COLO829 (cell line): ENCODE measurements around the gene NCKAP5.

Experiments
- DNase-seq: peaks from one replicate; pipeline ENCODE4 v3.0.0; 2012; ENCODE audit warnings: low spot score

NCKAP5 gene

DNA sequence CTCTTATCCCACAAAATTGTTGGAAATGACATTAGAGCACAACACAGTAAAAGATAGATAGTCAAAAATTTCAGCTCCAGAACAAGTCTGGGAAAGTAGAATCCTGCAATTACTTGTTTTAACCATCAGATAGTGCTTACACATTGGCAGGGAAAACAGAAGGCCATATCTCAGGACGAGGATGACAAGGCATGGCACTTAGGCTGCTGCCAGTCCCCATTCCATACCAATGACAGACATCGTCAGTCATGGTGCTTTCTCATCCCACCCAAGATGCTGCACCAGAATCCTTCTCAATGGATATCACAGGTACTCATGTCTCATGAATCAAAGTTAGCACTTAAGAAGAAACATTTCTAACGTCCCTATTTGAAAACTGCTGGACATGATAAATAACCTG, 187.3 kb downstream of the NCKAP5 start:
- no peak for DNase-seq

DNA sequence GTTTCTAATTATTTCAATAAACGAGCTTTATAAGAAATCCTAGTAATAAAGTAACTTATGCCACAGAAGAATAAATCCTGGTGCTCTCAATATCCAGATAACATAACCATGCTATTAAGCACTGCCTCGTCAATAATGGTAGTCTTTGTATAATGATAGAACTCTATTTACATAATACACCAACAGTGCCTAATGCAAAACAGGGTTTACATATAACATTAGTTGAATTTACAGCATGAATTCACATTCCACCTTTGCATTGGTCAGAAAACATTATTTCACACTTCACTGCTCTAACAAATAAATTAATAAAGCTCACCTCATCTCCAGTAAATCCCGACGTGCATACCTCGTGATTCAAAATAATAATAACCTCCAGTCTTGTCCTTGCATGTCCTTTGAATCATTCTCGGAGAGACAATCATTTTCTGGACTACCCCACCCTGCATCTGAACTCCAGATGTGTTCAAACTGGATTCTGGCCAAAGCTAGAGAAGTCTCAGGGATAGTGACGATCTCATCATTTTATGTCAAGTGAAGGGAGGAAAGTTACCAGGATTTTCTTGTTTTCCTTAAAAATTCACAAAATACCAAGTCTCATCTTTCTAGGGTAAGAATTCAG, 189.2 kb downstream of the NCKAP5 start:
- DNase-seq, result no peak

- no peak for DNase-seq
Observed at GRCh38 chr2:133378386-133378785, 189.9 kb downstream of the NCKAP5 start.

DNA sequence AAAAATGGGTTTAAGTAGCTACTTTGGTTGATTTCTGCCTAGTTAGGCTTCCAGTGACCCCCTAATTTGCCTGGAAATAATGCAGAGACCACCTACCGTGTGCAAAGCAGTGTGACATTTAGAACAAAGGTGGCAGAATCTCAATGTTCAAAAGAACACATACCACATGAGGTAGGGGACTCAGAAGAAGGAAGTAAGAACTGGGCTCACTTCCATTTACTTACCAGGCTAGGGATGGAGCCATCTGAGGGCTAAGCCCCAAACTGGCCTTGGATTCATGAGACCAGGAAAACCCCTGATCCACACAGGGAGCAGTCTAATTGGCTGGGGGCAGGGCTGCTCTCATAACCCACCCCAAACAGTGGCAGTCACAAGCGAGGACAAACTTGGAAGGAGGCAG, 190.7 kb downstream of the NCKAP5 start:
- DNase-seq, result no peak

- peak; percentile 38 for DNase-seq
Observed at GRCh38 chr2:133377021-133377481, 191.2 kb downstream of the NCKAP5 start.

- no peak for DNase-seq
Observed at GRCh38 chr2:133374781-133375180, 193.5 kb downstream of the NCKAP5 start.

DNA sequence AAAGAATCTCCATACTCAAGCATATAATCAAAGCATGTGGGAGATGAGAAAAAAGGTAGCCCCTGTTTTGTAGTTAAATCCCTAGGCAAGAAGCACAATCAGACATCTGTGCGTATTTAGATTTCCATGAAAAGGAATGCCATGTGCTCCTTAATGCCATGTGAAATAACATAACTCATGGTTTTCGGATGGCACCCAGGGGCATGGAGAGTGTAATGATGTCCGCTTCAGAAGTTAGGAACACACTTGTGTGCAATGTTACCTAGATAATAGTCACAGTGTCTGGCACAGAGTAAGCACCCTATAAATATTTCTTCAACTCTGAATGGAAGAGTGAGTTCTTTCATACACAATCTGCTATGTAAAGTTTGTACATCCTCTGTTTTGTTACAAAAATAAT, 197.0 kb downstream of the NCKAP5 start:
- peak; percentile 63 for DNase-seq

DNA sequence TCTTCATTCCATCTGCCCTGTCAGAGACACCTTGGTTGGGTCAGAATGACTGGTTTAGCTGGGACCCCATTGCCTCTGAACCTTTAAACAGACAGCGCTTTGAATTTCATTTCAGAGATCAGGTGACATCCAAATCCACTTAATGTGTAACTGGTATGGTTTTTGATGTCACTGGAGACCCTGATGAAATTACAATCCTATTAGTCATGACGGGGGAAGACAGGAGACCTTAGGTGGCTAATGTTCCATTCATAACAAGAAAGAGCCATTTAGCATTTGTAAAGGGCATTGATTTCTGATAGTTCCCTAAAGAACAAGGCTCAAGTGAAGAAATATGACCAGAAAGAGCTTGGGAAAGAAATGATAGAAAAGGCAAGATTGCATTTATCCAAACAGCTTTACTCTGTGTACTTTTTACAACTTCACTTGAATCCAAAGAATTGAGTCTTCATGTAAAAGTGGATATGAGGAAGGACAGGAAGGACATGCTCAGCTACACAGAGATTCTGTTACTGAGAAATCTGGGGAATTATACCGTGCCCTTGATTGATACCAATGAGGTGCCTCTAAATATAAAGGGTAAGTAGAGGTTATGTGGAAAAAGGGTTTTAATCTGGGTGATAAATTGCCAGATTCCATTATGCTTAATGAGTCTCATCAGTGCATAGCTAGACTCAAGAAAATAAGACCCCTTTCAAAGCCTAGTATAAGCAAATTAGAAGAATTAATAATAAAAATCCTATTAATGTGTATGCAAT, 198.2 kb downstream of the NCKAP5 start:
- DNase-seq, result no peak

- DNase-seq, result no peak
Observed at GRCh38 chr2:133365117-133365516, 203.1 kb downstream of the NCKAP5 start.

DNA sequence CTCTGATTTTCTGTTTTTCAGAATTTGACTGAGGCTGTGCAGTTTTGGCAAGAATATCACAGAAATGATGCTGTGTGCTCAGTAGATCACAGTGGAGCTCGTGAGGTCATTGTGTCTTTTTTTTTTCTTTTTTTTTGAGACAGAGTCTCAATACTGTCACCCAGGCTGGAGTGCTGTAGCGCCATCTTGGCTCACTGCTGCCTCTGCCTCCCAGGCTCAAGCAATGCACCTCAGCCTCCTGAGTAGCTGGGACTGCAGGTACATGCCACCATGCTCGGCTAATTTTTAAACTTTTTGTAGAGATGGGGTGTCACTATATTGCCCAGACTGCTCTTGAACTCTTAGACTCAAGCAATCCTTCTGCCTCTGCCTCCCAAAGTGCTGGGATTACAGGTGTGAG, 203.6 kb downstream of the NCKAP5 start:
- DNase-seq, result no peak

GRCh38 chr2:133363884-133364283, 204.4 kb downstream of the NCKAP5 start:
- no peak for DNase-seq

DNA sequence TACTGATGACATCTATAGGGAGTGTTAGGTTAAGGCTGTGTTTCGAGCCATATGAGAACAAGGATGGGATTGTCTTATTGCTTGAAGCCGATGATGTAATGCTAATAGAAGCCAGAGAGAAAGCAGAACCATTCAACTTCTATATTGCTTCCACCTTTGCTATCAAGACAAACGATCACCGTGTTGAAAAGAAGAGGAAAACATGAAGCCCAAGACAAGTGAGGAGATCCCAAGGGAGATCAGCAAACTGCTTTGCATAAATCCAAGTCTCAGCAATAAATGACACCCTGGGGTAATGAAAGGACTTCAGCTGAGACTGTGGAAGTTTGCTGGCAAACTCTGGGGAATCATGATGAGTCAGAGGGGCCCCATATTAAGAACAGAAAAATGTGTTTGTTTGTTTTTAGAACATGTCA, 206.2 kb downstream of the NCKAP5 start:
- peak; percentile 75 for DNase-seq

DNA sequence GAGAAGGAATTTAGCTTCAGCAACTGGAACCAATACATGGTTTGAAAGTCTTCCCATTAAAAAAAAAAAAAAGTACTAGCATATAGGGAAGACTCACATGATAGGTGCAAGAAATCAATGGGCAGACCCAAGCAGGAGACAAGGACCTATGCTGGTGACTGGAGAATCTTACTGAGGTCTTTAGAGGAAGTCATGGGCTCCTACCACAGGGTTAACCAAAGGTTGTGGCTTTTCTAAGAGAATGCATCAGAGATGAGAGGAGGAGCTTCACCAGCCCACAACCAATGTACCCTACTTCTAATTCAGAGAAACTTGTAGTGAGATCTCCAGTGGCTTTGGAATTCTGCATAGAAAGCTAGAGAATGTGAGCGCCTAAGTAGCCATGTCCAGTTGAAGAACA, 207.4 kb downstream of the NCKAP5 start:
- DNase-seq, result no peak

DNA sequence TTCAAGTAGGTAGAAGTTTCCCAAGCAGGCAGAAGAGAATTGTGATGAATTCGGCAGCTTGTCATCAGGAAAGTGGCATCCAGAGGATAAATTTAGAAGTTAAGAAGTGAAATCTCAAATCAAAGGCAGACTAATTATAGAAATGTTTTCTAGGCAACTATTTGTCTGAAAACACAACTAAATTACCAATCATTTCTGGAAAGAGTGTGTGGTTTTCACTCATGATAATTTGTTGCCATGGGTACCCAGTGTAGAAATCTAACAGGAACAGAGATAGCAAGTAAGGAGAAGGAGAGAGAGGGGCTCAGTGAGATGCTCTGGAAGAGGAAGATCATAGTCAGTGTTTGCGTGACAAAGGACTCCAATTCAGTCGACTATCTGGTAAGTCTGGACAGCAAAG, 208.1 kb downstream of the NCKAP5 start:
- DNase-seq, result no peak

DNA sequence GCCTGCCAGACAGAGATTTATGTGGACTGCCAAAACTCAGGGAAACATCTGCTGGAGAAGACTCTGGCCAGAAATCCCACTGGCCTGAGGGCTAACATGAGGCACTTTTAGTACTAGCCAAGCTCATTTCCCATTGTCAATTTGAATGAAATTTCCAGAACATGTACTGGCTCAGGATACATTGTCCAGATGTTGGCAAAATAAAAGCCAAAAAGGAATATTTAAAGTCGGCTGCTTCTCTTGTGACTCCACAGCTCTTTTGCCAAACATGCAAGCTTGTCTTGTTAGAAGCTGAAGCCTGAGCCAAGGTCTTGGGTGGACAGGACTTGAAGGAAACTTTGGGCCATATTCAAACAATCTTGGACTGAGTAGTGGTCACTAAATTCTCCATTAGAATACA, 215.5 kb downstream of the NCKAP5 start:
- no peak for DNase-seq

- no peak for DNase-seq
Observed at GRCh38 chr2:133346654-133347053, 221.6 kb downstream of the NCKAP5 start.

GRCh38 chr2:133345638-133346037, 222.6 kb downstream of the NCKAP5 start:
- no peak for DNase-seq

GRCh38 chr2:133344849-133345248, 223.4 kb downstream of the NCKAP5 start:
- DNase-seq, result no peak

GRCh38 chr2:133343018-133343352, 225.3 kb downstream of the NCKAP5 start:
- DNase-seq, result no peak

DNA sequence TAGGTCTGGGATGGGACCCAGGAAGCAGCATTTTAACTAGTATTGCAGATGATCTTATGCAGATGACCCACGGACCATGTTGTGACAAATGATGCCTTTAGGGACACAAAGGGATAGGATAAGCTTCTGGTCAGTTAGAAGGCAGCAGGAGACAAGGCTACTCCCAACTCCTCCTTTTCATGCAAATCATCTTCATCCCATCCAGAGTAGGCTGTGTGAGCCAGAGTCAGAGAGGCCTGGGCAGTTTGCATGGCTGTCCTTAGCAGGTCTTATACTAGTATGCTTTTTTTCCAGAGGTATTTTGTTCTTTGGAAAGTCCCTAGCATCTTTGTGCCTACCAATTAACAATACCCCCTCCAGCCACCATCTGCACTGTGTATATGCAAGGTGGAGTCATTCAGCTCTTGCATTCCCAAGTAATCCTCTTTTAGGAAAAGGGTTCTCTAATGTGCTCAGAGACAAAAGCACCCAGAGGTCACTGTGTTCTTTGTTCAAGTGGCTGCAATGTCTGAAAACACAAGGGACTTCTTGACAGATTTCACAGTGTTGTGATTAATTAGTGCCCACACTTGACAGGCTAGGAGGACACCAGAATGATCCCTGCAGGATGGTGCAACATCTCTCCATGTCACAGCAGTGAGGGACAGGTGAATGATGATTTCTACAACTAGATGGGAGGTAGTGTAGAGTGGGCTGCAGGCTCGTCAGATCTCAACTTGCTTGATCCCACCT, 225.8 kb downstream of the NCKAP5 start:
- DNase-seq, result no peak

- no peak for DNase-seq
Observed at GRCh38 chr2:133341575-133341974, 226.7 kb downstream of the NCKAP5 start.

DNA sequence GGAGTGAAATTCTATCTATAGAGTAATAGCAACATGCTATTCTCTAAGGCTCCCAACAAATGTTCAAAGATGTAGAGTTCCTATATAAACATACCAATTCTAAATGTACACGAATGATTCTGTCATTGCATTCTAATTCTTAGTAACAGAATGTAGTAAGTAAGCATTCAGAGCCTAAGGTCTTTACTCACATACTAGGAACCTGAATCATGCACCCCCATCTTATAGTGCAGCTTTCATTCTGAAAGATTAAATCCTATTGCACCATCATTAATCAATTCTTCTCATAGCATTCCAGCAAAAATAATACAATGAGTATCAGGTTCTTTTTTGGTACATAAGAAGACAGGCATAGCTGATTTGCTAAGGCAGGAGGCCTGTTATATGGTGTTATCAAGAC, 230.0 kb downstream of the NCKAP5 start:
- DNase-seq, result no peak

- DNase-seq, result no peak
Observed at GRCh38 chr2:133334923-133335322, 233.3 kb downstream of the NCKAP5 start.
